ENCODE results near the gene THSD7A.

THSD7A gene

DNA sequence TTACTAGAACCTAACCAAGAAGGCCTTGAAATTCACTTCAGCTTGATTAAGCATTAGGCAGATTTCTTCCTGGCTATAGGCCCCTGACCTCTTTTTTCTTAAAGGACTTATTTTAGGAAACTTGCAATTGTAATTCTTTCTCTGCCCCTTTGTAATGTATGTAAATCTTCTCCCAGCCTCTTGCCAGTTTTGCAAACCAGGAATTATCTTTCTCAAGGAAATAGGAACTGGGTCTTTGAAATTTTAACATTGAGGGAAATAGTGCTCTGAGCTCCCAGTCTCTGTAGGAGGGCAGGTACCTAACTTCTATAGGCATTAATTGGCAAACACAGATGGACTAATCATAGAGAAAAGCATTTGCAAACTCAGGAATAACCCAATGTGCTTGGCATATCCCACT is 342.7 kb downstream of the THSD7A start:
- no peak for DNase-seq

DNA sequence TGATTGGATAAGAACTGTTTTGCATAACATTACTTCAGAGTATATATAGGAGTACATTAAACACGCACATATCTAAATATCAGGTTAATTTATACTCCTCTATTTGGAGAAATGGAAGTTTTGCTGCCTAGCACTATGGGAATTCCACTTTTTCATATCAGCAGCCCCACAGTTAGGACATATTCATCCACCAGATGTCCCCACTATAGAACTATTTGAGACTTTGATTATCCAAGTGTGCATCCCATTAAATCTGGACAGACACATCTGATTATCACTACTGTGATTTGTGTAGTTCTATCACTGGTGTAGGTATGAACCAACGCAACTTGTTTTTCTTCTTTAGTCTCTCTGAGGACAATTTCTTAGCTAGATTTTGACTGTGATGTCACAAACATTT is 345.7 kb downstream of the THSD7A start:
- no peak for DNase-seq

GRCh38 chr7:11485636-11486035 is 346.4 kb downstream of the THSD7A start:
- DNase-seq, result no peak

DNA sequence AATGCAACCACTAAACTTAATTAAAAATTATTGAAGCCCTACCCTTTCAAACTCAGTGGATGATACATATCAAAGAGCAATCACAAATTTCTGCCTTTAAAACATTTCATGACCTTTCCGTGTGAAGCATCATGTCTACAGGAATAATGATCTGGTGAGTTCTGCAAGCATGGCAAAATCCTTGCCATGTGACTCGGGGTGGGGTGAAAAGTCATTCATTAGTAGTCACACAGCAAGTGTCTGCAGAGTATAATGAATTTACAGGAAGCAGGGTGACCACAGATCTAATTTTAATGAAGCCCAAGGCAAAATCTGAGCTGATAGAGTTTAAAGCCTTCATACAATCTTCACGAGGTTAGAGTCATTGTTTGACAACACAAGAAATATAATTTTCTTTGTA is 351.9 kb downstream of the THSD7A start:
- DNase-seq, result no peak

DNA sequence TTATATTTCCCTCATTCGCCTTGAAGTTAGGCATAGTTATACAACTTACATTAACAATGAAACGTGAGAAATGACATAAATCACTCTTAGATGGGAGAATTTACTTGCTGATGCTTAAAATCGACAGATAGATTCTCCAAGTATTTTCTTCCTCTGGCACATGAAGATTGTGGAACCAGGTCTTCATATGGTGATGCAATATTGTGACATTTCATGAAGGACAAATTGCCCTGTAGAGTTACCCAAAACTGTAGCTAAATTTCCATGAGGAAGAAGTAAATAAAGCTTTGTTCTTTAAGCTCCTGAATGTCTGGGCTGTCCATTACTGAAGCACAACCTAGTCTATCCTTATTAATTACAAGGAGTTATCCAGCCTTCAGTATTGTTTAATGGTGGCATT is 353.1 kb downstream of the THSD7A start:
- no peak for DNase-seq

DNA sequence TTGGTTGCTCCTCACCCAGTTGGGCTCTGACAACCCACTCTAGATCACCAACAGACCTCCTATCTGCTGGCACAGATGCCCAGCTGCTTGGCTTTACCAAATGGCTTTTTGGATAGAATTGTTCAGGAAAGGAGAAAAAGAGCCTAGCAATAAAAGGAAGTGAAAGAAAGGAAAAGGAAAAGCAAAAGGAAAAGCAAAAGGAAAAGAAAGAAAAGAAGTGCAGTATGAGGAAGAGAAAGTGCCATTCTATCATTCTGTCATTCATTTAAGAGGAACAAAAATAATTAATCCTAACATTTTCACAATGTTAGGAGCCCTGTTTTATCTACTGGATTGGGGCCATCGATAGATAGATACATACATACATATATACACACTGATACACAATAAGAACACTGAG is 353.6 kb downstream of the THSD7A start:
- DNase-seq, result no peak

- no peak for DNase-seq
Observed at GRCh38 chr7:11474902-11475585, 357.0 kb downstream of the THSD7A start.

- no peak for DNase-seq
Observed at GRCh38 chr7:11473807-11474424, 358.1 kb downstream of the THSD7A start.

DNA sequence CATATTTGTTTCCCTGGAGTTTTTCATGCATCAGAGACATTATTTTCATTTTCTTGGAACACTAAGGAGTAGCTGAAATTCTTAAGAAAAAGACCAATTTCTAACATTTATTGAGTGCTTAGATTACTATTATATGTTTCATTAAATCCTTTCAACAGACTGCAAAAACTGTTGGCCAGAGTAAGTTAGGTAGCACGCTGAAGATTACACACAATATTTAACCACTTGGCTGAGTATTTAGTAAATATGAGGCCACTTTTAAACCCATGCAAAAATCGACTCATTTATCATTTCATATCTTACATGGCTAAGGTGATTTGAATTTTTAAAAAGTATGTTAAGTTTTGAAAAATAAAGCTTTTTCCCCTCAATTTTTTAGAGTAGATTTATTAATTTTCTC is 358.8 kb downstream of the THSD7A start:
- no peak for DNase-seq

- no peak for DNase-seq
Observed at GRCh38 chr7:11472646-11473045, 359.4 kb downstream of the THSD7A start.

DNA sequence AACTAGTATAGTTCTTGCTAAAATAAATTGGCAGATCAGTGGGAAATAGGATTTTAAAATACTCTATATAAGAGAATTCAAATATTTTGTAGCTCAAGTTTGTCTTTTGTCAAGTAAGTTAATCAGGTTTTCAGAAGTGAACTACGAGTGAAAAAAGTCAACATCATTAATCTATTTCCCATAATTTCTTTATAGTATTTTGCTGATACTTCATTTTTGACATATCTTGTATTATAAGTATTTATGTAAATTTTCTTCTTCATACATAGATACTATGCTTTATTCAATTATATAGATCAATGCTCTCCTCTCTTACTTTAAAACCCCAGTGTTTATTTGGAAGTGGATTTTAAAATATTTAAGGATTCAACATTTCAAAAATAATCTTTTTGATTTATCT is 360.7 kb downstream of the THSD7A start:
- DNase-seq, result no peak

DNA sequence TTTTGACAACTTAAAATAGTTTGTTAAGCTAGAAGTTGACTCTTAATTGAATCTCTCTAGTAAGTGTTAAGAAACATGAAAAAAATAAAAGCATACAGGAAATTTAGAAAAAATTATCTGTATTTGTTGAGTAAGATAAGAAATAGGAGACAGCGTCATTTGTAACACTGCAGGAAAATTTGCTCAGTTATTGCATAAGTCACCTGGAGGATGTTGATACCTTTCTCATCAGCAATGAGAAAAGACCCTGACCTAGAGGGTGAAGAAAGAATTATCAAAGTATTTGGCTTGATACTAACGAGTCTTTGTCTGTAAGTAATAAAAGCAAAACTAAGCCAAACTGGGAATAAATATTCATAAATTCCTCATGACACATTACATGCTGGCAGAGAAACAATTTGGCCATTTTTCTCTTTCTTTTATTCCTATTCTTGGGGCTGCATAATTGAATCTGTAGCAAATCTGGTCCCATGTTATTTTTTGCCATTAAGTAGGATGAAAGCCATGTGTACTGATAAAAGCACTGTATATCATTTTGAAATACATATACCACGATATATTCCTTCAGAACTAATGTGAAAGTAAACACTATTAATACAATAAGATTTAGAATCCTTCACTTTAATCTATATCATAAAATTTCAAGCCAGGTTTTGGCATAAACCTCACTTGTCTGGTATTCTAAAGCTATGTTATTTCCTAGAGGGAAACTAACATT is 362.8 kb downstream of the THSD7A start:
- no peak for DNase-seq

GRCh38 chr7:11466517-11467105 is 365.4 kb downstream of the THSD7A start:
- DNase-seq, result no peak

GRCh38 chr7:11464624-11465023 is 367.4 kb downstream of the THSD7A start:
- DNase-seq, result no peak

DNA sequence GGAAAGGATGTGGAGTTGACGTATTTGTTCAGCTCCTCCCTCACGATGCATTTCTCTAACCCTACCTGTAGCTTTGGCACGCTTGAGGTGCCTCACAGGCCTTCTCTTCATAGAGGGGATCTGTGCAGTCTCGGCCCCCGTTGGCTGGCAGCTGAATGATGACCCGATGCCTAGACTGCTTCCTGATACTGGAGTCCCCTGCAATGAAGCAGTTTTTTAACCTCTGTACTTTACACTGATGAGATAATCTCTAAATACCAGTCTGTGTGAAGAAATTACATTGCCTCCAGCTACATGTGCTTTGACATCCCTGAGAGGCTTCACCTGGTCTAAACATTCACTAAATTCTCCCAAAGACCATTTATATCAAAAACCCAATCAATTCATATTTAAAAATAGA is 370.1 kb downstream of the THSD7A start:
- no peak for DNase-seq

- DNase-seq, result no peak
Observed at GRCh38 chr7:11458736-11459483, 373.1 kb downstream of the THSD7A start.

- no peak for DNase-seq
Observed at GRCh38 chr7:11457419-11457818, 374.6 kb downstream of the THSD7A start.

GRCh38 chr7:11456574-11456973 is 375.4 kb downstream of the THSD7A start:
- no peak for DNase-seq

DNA sequence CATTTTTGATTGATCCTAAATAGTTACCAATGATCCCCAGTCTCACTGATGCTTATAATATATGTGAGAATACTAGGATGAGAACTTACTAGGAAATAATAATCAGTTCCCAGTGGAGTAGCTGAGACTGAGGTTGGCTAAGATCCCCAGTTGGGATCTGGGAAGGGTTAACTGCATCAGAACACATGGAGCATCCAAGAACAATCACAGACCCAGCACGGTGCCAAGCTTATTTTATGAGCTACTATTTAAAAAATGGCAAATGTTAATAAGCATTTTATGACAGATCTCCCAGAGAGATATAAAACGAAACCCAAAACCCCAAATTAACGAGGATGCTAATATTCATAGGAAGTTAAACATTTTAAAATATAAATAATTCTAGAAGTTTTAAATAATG is 379.5 kb downstream of the THSD7A start:
- DNase-seq, result no peak

GRCh38 chr7:11450281-11450680 is 381.7 kb downstream of the THSD7A start:
- DNase-seq, result no peak

- no peak for DNase-seq
Observed at GRCh38 chr7:11449316-11449715, 382.7 kb downstream of the THSD7A start.

- DNase-seq, result no peak
Observed at GRCh38 chr7:11448323-11448722, 383.7 kb downstream of the THSD7A start.

GRCh38 chr7:11447106-11447505 is 384.9 kb downstream of the THSD7A start:
- DNase-seq, result no peak
